ENCODE data around the gene MFNG. TPM values are rescaled to one million over a fixed set of nuclear protein-coding genes. Genes with fewer than 3 reads are reported as not detected.

MFNG gene
- total and polyA plus RNA-seq, 2 donors (not counting 1 experiment from before 2014, with no cell fraction given): 95.9 to 125 TPM

DNA sequence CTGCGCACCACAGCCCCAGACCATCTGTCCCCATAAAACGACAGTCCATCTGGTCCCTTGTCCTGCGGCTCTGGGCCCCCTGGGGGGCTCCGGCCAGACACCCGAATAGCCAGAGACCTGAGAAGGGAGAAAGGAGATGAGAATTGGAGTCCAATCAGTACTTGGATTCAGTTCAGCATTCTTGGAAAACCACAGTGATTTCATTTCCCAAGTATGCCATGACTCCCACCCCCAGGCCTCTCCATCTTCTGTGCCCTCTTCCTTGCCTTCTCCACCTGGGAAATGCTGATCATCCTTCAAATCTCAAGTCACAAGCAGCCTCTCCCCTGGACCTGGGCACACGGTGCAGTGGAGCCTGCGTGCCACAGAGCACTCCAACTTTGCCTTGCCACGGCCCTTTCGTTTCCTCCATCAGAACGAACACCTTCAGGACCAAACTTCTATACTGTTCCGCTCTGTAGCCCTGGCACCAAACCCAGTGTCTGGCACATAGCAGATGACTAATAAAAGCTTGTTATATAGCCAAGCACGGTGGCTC lies 10.9 kb upstream of the MFNG start:
- intact Hi-C loops (cut with micrococcal nuclease): loop anchor here (5.0 kb wide), 1 partner anchor 230 kb away; no protein-coding TSS in a partner anchor
- no peak overlapping the region for H3K4me3 Mint-ChIP-seq
- H3K9me3 Mint-ChIP-seq (ENCODE audit: insufficient read depth): no peaks in the 10 kb centered on the region
- no peak overlapping the region for H3K4me3 ChIP-seq (ENCODE audit: control extremely low read depth in 1 of 5, extremely low read depth in 1 of 5, insufficient read depth in 1 of 5, low read depth in 2 of 5, low read length in 4 of 5)
- H3K9me3 ChIP-seq (ENCODE audit: control extremely low read depth in 1 of 3, control insufficient read depth in 2 of 3, insufficient read depth in 1 of 3, low read length in 2 of 3): no peaks in the 10 kb centered on the region
- H4K20me1 ChIP-seq (ENCODE audit: control insufficient read depth, insufficient read depth, low read length, poor library complexity, severe bottlenecking): no peaks in the 10 kb centered on the region
- H3K4me1 ChIP-seq (ENCODE audit: control insufficient read depth in 2 of 2, insufficient read depth in 2 of 2, low read length in 2 of 2): peaks cover 0 to 7% of the 10 kb centered on the region in 2 donors
- H3K27ac ChIP-seq (ENCODE audit: low read length in 2 of 2): no peak overlapping the region
- no peaks in the 10 kb centered on the region for H3K79me2 ChIP-seq (ENCODE audit: control insufficient read depth, insufficient read depth, low read length)
- H3K9ac ChIP-seq (ENCODE audit: low read length): no peak overlapping the region
- POLR2A ChIA-PET: interaction anchor here (0.9 kb wide), 1 partner anchor 25 kb away, joined by 3 read pairs; no protein-coding TSS in a partner anchor
- CTCF ChIA-PET: interaction anchor here (1.2 to 9.6 kb wide), 5 partner anchors 11 to 179 kb away, joined by 4 to 103 read pairs (median 7); partner anchors contain the start of gene MFNG
- no peak overlapping the region for H2AFZ ChIP-seq (ENCODE audit: insufficient read depth, low read depth, low read length, poor library complexity, severe bottlenecking)
- H3K4me1 Mint-ChIP-seq: peaks cover 7% of the 10 kb centered on the region
- peaks cover 20% of the 10 kb centered on the region for H3K27me3 Mint-ChIP-seq
- no peak for TF ChIP-seq EZH2 (IDR thresholded peaks at IDR 0.05; ENCODE audit: borderline replicate concordance, insufficient read depth, low read depth, low read length, poor library complexity, severe bottlenecking)
- TF ChIP-seq, protein P1, sequence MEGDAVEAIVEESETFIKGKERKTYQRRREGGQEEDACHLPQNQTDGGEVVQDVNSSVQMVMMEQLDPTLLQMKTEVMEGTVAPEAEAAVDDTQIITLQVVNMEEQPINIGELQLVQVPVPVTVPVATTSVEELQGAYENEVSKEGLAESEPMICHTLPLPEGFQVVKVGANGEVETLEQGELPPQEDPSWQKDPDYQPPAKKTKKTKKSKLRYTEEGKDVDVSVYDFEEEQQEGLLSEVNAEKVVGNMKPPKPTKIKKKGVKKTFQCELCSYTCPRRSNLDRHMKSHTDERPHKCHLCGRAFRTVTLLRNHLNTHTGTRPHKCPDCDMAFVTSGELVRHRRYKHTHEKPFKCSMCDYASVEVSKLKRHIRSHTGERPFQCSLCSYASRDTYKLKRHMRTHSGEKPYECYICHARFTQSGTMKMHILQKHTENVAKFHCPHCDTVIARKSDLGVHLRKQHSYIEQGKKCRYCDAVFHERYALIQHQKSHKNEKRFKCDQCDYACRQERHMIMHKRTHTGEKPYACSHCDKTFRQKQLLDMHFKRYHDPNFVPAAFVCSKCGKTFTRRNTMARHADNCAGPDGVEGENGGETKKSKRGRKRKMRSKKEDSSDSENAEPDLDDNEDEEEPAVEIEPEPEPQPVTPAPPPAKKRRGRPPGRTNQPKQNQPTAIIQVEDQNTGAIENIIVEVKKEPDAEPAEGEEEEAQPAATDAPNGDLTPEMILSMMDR (IDR thresholded peaks at IDR 0.05): no peak
- DNase-seq (no peak), ATAC-seq (ENCODE audit: low read depth) (no peak)
- no peak overlapping the region for H3K4me2 ChIP-seq (replicated peaks; ENCODE audit: low read depth, low read length, poor library complexity, severe bottlenecking)
- no peaks in the 10 kb centered on the region for H3K36me3 ChIP-seq (replicated peaks in 1 of 2; ENCODE audit: control extremely low read depth in 1 of 2, control insufficient read depth in 1 of 2, extremely low read depth in 1 of 2, insufficient read depth in 2 of 2, low read length in 1 of 2)
- no peak overlapping the region for H3K27ac Mint-ChIP-seq
- 88% methylated on average over 7 of the region's 12 CpGs for WGBS (ENCODE audit: insufficient coverage)
- peaks cover 0 to 27% (median 1%) of the 10 kb centered on the region in 4 experiments for H3K27me3 ChIP-seq (replicated peaks in 1 of 4; ENCODE audit: control extremely low read depth in 1 of 4, control insufficient read depth in 3 of 4, insufficient read depth in 4 of 4, low read length in 3 of 4)

DNA sequence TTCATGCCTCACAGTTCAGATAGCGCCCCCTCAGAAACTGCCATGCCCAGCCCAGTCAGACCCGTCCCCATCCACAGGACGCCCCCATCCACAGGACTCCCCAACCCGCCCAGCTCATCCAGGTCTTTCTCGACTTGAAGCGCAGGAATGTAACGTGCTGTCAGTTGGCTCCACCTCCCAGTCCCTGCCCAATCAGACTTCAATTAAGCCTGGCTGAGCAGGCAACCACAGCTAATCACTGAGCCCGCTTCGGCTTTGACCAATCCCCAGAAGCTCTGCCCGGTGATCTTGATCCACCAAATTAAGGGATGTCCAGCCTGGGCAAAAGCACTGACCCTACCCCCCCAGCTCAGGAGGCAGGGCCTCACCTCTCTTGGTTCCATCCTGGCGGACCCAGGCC lies 10.5 kb upstream of the MFNG start:
- no peak overlapping the region for H3K4me2 ChIP-seq (replicated peaks; ENCODE audit: low read depth, low read length, poor library complexity, severe bottlenecking)
- DNase-seq (no peak), ATAC-seq (ENCODE audit: low read depth) (no peak)
- peaks cover 0 to 27% (median 1%) of the 10 kb centered on the region in 4 experiments for H3K27me3 ChIP-seq (replicated peaks in 1 of 4; ENCODE audit: control extremely low read depth in 1 of 4, control insufficient read depth in 3 of 4, insufficient read depth in 4 of 4, low read length in 3 of 4)
- CTCF ChIA-PET: interaction anchor here (4.6 to 9.6 kb wide), 2 partner anchors 11 to 23 kb away, joined by 17 to 103 read pairs; partner anchors contain the start of gene MFNG
- POLR2A ChIA-PET: interaction anchor here (0.6 kb wide), 1 partner anchor 117 kb away, joined by 13 read pairs; no protein-coding TSS in a partner anchor
- Mint-ChIP-seq H3K27me3 (peaks cover 20% of the 10 kb centered on the region), H3K4me1 (peaks cover 8% of the 10 kb centered on the region), H3K9me3 (ENCODE audit: insufficient read depth) (no peaks in the 10 kb centered on the region), H3K27ac (no peak overlapping the region), H3K4me3 (no peak overlapping the region)
- H3K9ac ChIP-seq (ENCODE audit: low read length): no peak overlapping the region
- no peaks in the 10 kb centered on the region for H3K79me2 ChIP-seq (ENCODE audit: control insufficient read depth, insufficient read depth, low read length)
- H4K20me1 ChIP-seq (ENCODE audit: control insufficient read depth, insufficient read depth, low read length, poor library complexity, severe bottlenecking): no peaks in the 10 kb centered on the region
- H3K4me1 ChIP-seq (ENCODE audit: control insufficient read depth in 2 of 2, insufficient read depth in 2 of 2, low read length in 2 of 2): peaks cover 0 to 7% of the 10 kb centered on the region in 2 donors
- no peak overlapping the region for H2AFZ ChIP-seq (ENCODE audit: insufficient read depth, low read depth, low read length, poor library complexity, severe bottlenecking)
- H3K36me3 ChIP-seq (replicated peaks in 1 of 2; ENCODE audit: control extremely low read depth in 1 of 2, control insufficient read depth in 1 of 2, extremely low read depth in 1 of 2, insufficient read depth in 2 of 2, low read length in 1 of 2): no peaks in the 10 kb centered on the region
- 88% methylated on average over 11 of the region's 11 CpGs for WGBS (ENCODE audit: insufficient coverage)
- no peaks in the 10 kb centered on the region for H3K9me3 ChIP-seq (ENCODE audit: control extremely low read depth in 1 of 3, control insufficient read depth in 2 of 3, insufficient read depth in 1 of 3, low read length in 2 of 3)
- TF ChIP-seq EZH2 (IDR thresholded peaks at IDR 0.05; ENCODE audit: borderline replicate concordance, insufficient read depth, low read depth, low read length, poor library complexity, severe bottlenecking): no peak
- TF ChIP-seq, protein P1 (IDR thresholded peaks at IDR 0.05): no peak
- intact Hi-C loops (cut with micrococcal nuclease): loop anchor here (5.0 kb wide), 1 partner anchor 229 kb away; no protein-coding TSS in a partner anchor
- no peak overlapping the region for H3K27ac ChIP-seq (ENCODE audit: low read length in 2 of 2)
- H3K4me3 ChIP-seq (ENCODE audit: control extremely low read depth in 1 of 5, extremely low read depth in 1 of 5, insufficient read depth in 1 of 5, low read depth in 2 of 5, low read length in 4 of 5): no peak overlapping the region

Measured in B cell (primary cell).